Activated T-helper 1 cell treated with anti-CD3 and anti-CD28 coated beads, Interleukin-12 subunit alpha, Interleukin-12 subunit beta, Interleukin-2, Interleukin-4 antibody, amounts not matched to agents 30 ng/mL and 10 ng/mL and 1 ng/mL, durations not matched to agents 14 hours and 24 hours and 36 hours (primary cell): Measurements from ENCODE around the gene PRICKLE1. TPM values are rescaled to one million over a fixed set of nuclear protein-coding genes. Genes with fewer than 3 reads are reported as not detected.

ENCODE experiments used
- DNase-seq: peaks from one replicate; pipeline ENCODE4 v3.0.0; 2021; ENCODE audit warnings: low spot score
- H3K27ac Mint-ChIP-seq: one replicate; pipeline ENCODE4 v1.8.0; 2021; ENCODE audit warnings: mild to moderate bottlenecking, mixed read lengths
- H3K27me3 Mint-ChIP-seq: one replicate; pipeline ENCODE4 v1.8.0; 2022; ENCODE audit warnings: mild to moderate bottlenecking, moderate library complexity, mixed read lengths; ENCODE audit not compliant: insufficient read depth
- H3K36me3 Mint-ChIP-seq: one replicate; pipeline ENCODE4 v1.8.0; 2021; ENCODE audit warnings: low read depth, mixed read lengths
- H3K4me1 Mint-ChIP-seq: one replicate; pipeline ENCODE4 v1.8.0; 2021; ENCODE audit warnings: low read depth, mixed read lengths
- H3K4me3 Mint-ChIP-seq: one replicate; pipeline ENCODE4 v1.8.0; 2021; ENCODE audit warnings: mild to moderate bottlenecking, moderate library complexity, mixed read lengths
- H3K9me3 Mint-ChIP-seq: one replicate; pipeline ENCODE4 v1.8.0; 2021; ENCODE audit warnings: mixed read lengths
- intact Hi-C: fragments of 100-400 bp; cut with micrococcal nuclease; formaldehyde crosslinking; loops from one replicate; pipeline ENCODE4 v1.15.1; 2024
- total RNA-seq: library from RNA; stranded (reverse); gene quantifications from 2 replicates; pipeline ENCODE4 v1.2.3, GENCODE V29; 2022

PRICKLE1 gene
- total RNA-seq, 1 donor from 2014 or later, result 0.34 TPM

- Mint-ChIP-seq H3K36me3 (no peaks in the 10 kb centered on the region), H3K4me1 (peaks cover 10% of the 10 kb centered on the region), H3K4me3 (no peak overlapping the region), H3K27ac (no peak overlapping the region), H3K9me3 (no peaks in the 10 kb centered on the region), H3K27me3 (peaks cover 19% of the 10 kb centered on the region)
- no peak for DNase-seq
- intact Hi-C loops, result no loop called here
Measured at GRCh38 chr12:42474391-42474790, 115.2 kb downstream of the PRICKLE1 start.

GRCh38 chr12:42473561-42473960 lies 116.0 kb downstream of the PRICKLE1 start:
- H3K4me3 Mint-ChIP-seq, result no peak overlapping the region
- H3K27ac Mint-ChIP-seq, result no peak overlapping the region
- H3K27me3 Mint-ChIP-seq, result peaks cover 15% of the 10 kb centered on the region
- DNase-seq, result no peak
- H3K9me3 Mint-ChIP-seq, result no peaks in the 10 kb centered on the region
- intact Hi-C loops, result no loop called here
- no peaks in the 10 kb centered on the region for H3K36me3 Mint-ChIP-seq
- peaks cover 17% of the 10 kb centered on the region for H3K4me1 Mint-ChIP-seq

- Mint-ChIP-seq H3K9me3 (no peaks in the 10 kb centered on the region), H3K36me3 (no peaks in the 10 kb centered on the region), H3K4me3 (no peak overlapping the region), H3K27ac (no peak overlapping the region), H3K4me1 (peaks cover 17% of the 10 kb centered on the region), H3K27me3 (peaks cover 11% of the 10 kb centered on the region)
- no peak for DNase-seq
- intact Hi-C loops, result no loop called here
Measured at GRCh38 chr12:42473130-42473529, 116.4 kb downstream of the PRICKLE1 start.

- Mint-ChIP-seq H3K27me3 (peaks cover 4% of the 10 kb centered on the region), H3K36me3 (no peaks in the 10 kb centered on the region), H3K9me3 (no peaks in the 10 kb centered on the region), H3K4me3 (no peak overlapping the region), H3K27ac (no peak overlapping the region), H3K4me1 (peaks cover 17% of the 10 kb centered on the region)
- intact Hi-C loops, result no loop called here
- DNase-seq, result no peak
Measured at GRCh38 chr12:42472376-42472775, 117.2 kb downstream of the PRICKLE1 start.

GRCh38 chr12:42469355-42470175 lies 120.0 kb downstream of the PRICKLE1 start:
- H3K27ac Mint-ChIP-seq, result peak overlapping the region; percentile 4
- no peaks in the 10 kb centered on the region for H3K36me3 Mint-ChIP-seq
- intact Hi-C loops, result loop anchor here (2.0 kb wide), 1 partner anchor 15 kb away; no protein-coding TSS in a partner anchor
- peak; percentile 8 for DNase-seq
- H3K9me3 Mint-ChIP-seq, result no peaks in the 10 kb centered on the region
- H3K4me1 Mint-ChIP-seq, result peaks cover 17% of the 10 kb centered on the region
- peak overlapping the region; percentile 76 for H3K4me3 Mint-ChIP-seq
- H3K27me3 Mint-ChIP-seq, result peaks cover 5% of the 10 kb centered on the region

GRCh38 chr12:42468921-42469320 lies 120.6 kb downstream of the PRICKLE1 start:
- Mint-ChIP-seq H3K27me3 (peaks cover 5% of the 10 kb centered on the region), H3K27ac (no peak overlapping the region), H3K36me3 (no peaks in the 10 kb centered on the region), H3K4me3 (no peak overlapping the region), H3K4me1 (peaks cover 17% of the 10 kb centered on the region), H3K9me3 (no peaks in the 10 kb centered on the region)
- DNase-seq, result no peak
- intact Hi-C loops, result loop anchor here (2.0 kb wide), 1 partner anchor 16 kb away; no protein-coding TSS in a partner anchor

GRCh38 chr12:42468341-42468821 lies 121.2 kb downstream of the PRICKLE1 start:
- Mint-ChIP-seq H3K27ac (no peak overlapping the region), H3K36me3 (no peaks in the 10 kb centered on the region), H3K4me3 (no peak overlapping the region), H3K4me1 (peaks cover 17% of the 10 kb centered on the region), H3K27me3 (peaks cover 5% of the 10 kb centered on the region), H3K9me3 (no peaks in the 10 kb centered on the region)
- no peak for DNase-seq
- intact Hi-C loops, result loop anchor here (2.0 kb wide), 1 partner anchor 16 kb away; no protein-coding TSS in a partner anchor

GRCh38 chr12:42463671-42464070 lies 125.9 kb downstream of the PRICKLE1 start:
- H3K36me3 Mint-ChIP-seq, result no peaks in the 10 kb centered on the region
- H3K27ac Mint-ChIP-seq, result no peak overlapping the region
- no peaks in the 10 kb centered on the region for H3K9me3 Mint-ChIP-seq
- no peaks in the 10 kb centered on the region for H3K4me1 Mint-ChIP-seq
- no peak for DNase-seq
- peaks cover 2% of the 10 kb centered on the region for H3K27me3 Mint-ChIP-seq
- H3K4me3 Mint-ChIP-seq, result no peak overlapping the region
- intact Hi-C loops, result no loop called here

- no peaks in the 10 kb centered on the region for H3K36me3 Mint-ChIP-seq
- H3K27me3 Mint-ChIP-seq, result peaks cover 2% of the 10 kb centered on the region
Measured at GRCh38 chr12:42462486-42462885, 127.1 kb downstream of the PRICKLE1 start.

GRCh38 chr12:42459336-42459847 lies 130.2 kb downstream of the PRICKLE1 start:
- no peaks in the 10 kb centered on the region for H3K27me3 Mint-ChIP-seq

More at GRCh38 chr12:42462486-42462885, 127.1 kb downstream of the PRICKLE1 start:
- DNase-seq, result no peak
- Mint-ChIP-seq H3K27ac (no peak overlapping the region), H3K4me1 (no peaks in the 10 kb centered on the region), H3K4me3 (no peak overlapping the region), H3K9me3 (no peaks in the 10 kb centered on the region)
- intact Hi-C loops, result no loop called here

GRCh38 chr12:42458575-42458974 lies 131.0 kb downstream of the PRICKLE1 start:
- intact Hi-C loops, result no loop called here
- Mint-ChIP-seq H3K36me3 (no peaks in the 10 kb centered on the region), H3K9me3 (no peaks in the 10 kb centered on the region), H3K27ac (no peak overlapping the region), H3K4me3 (no peak overlapping the region), H3K4me1 (no peaks in the 10 kb centered on the region), H3K27me3 (no peaks in the 10 kb centered on the region)
- DNase-seq, result no peak

More at GRCh38 chr12:42459336-42459847, 130.2 kb downstream of the PRICKLE1 start:
- no peak for DNase-seq
- Mint-ChIP-seq H3K4me1 (no peaks in the 10 kb centered on the region), H3K9me3 (no peaks in the 10 kb centered on the region), H3K36me3 (no peaks in the 10 kb centered on the region), H3K27ac (no peak overlapping the region), H3K4me3 (no peak overlapping the region)
- intact Hi-C loops, result no loop called here

GRCh38 chr12:42450248-42450647 lies 139.3 kb downstream of the PRICKLE1 start:
- Mint-ChIP-seq H3K4me3 (no peak overlapping the region), H3K27ac (no peak overlapping the region), H3K4me1 (no peaks in the 10 kb centered on the region), H3K9me3 (no peaks in the 10 kb centered on the region), H3K36me3 (peaks cover 18% of the 10 kb centered on the region), H3K27me3 (no peaks in the 10 kb centered on the region)
- intact Hi-C loops, result no loop called here
- DNase-seq, result no peak

- intact Hi-C loops, result no loop called here
- H3K9me3 Mint-ChIP-seq, result no peaks in the 10 kb centered on the region
Measured at GRCh38 chr12:42448841-42449240, 140.7 kb downstream of the PRICKLE1 start.

More at GRCh38 chr12:42448841-42449240, 140.7 kb downstream of the PRICKLE1 start:
- Mint-ChIP-seq H3K4me3 (no peak overlapping the region), H3K4me1 (no peaks in the 10 kb centered on the region), H3K27ac (no peak overlapping the region), H3K36me3 (peaks cover 18% of the 10 kb centered on the region), H3K27me3 (no peaks in the 10 kb centered on the region)
- DNase-seq, result no peak
